ENCODE measurements around the gene PSAT1. TPM values are rescaled to one million over a fixed set of nuclear protein-coding genes. Genes with fewer than 3 reads are reported as not detected.

The PSAT1 gene
- total and polyA plus RNA-seq, 2 of the 13 experiments (the other 11 are each of a cell fraction or from before 2014, with no cell fraction given) = 135 to 229 TPM

DNA sequence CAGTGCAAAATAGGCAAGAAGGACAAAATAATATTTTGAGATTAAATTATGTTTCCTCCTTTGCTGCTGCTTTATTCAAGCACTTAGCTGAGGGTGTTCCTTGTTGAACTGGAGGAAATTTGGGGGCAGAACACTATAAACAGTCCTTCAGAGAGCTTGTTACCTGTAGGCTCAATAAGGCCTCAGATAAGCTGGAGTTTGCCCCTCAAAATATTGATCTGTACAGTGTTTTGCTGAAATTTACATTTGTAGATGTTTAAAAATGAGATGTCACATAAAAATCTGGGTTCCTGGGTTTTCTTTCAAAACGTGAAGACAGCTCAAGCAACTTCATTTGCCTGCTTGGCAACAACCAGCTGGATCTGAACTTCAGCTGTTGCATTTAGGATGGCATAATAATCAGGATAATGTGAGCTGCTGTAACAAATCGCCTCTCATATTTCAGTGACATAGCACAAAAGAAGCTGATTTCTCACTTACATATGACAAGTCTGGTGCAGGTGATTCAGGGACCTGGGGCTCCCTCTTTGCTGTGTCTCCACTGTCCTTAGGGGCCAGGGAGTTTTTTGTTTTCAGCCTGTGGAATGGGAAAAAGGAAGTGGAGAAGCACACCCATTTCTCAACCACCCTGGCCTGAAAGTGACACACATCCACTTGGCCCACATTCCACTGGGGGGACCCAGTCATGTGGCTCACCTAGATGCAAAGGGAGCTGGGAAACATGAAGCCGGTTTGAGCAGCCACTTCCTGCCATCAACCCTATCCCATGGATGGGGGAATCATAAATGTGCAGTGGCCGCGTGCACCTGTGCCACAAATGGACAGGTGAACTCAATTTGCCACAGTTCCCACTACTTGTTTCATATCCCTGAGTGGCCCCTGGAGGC lies 2.4 kb upstream of the PSAT1 start (continued):
- TF ChIP-seq MXI1 (IDR thresholded peaks at IDR 0.05; ENCODE audit: borderline replicate concordance, low read depth, low read length) (no peak), IRF2 (CRISPR knock-in tag; IDR thresholded peaks at IDR 0.05) (no peak), YEATS4 (CRISPR knock-in tag; IDR thresholded peaks at IDR 0.05; ENCODE audit: borderline replicate concordance) (no peak), GATA4 (IDR thresholded peaks at IDR 0.05; ENCODE audit: borderline replicate concordance, low read depth) (no peak), ZFX (CRISPR knock-in tag; IDR thresholded peaks at IDR 0.05; ENCODE audit: low read depth) (no peak), ZFP37 (CRISPR knock-in tag; IDR thresholded peaks at IDR 0.05; ENCODE audit: borderline replicate concordance) (no peak), ZNF615 (CRISPR knock-in tag; IDR thresholded peaks at IDR 0.05; ENCODE audit: borderline replicate concordance) (no peak), ZMYM2 (CRISPR knock-in tag; IDR thresholded peaks at IDR 0.05) (no peak), NCOR1 (IDR thresholded peaks at IDR 0.05; ENCODE audit: borderline replicate concordance, low read length) (no peak), SMARCC2 (IDR thresholded peaks at IDR 0.05) (no peak), ZKSCAN5 (CRISPR knock-in tag; IDR thresholded peaks at IDR 0.05) (no peak), PHF20 (CRISPR knock-in tag; IDR thresholded peaks at IDR 0.05) (no peak), EZH2 (conservative IDR thresholded peaks at IDR 0.05; ENCODE audit: low read depth, low read length) (no peak), PHF21A (CRISPR knock-in tag; IDR thresholded peaks at IDR 0.05) (no peak), HHEX (CRISPR knock-in tag; IDR thresholded peaks at IDR 0.05) (no peak), KDM3A (CRISPR knock-in tag; IDR thresholded peaks at IDR 0.05; ENCODE audit: low read depth) (no peak), RBFOX2 (IDR thresholded peaks at IDR 0.05; ENCODE audit: low read depth, low read length) (no peak), ZZZ3 (CRISPR knock-in tag; IDR thresholded peaks at IDR 0.05; ENCODE audit: borderline replicate concordance) (no peak), ZNF563 (CRISPR knock-in tag; IDR thresholded peaks at IDR 0.05) (no peak), ZNF138 (CRISPR knock-in tag; IDR thresholded peaks at IDR 0.05; ENCODE audit: low read depth) (no peak), RFX3 (CRISPR knock-in tag; IDR thresholded peaks at IDR 0.05) (no peak), TBX2 (CRISPR knock-in tag; IDR thresholded peaks at IDR 0.05; ENCODE audit: borderline replicate concordance) (no peak), ZNF253 (CRISPR knock-in tag; IDR thresholded peaks at IDR 0.05; ENCODE audit: borderline replicate concordance) (no peak), FOSL2 (CRISPR knock-in tag; IDR thresholded peaks at IDR 0.05) (peak; percentile 32; the same call in 1 of the 2 replicates), HES4 (CRISPR knock-in tag; IDR thresholded peaks at IDR 0.05; ENCODE audit: borderline replicate concordance) (no peak), FOXA1 (IDR thresholded peaks at IDR 0.05) (no peak), FOXA1 (CRISPR knock-in tag; IDR thresholded peaks at IDR 0.05) (no peak)
- TF ChIP-seq, protein P1, sequence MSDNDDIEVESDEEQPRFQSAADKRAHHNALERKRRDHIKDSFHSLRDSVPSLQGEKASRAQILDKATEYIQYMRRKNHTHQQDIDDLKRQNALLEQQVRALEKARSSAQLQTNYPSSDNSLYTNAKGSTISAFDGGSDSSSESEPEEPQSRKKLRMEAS (IDR thresholded peaks at IDR 0.05) = peak; percentile 34; the same call in 1 of the 2 replicates
- TF ChIP-seq, protein P2, sequence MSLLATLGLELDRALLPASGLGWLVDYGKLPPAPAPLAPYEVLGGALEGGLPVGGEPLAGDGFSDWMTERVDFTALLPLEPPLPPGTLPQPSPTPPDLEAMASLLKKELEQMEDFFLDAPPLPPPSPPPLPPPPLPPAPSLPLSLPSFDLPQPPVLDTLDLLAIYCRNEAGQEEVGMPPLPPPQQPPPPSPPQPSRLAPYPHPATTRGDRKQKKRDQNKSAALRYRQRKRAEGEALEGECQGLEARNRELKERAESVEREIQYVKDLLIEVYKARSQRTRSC (CRISPR knock-in tag; IDR thresholded peaks at IDR 0.05; ENCODE audit: low read depth) = no peak
- TF ChIP-seq, protein P3, sequence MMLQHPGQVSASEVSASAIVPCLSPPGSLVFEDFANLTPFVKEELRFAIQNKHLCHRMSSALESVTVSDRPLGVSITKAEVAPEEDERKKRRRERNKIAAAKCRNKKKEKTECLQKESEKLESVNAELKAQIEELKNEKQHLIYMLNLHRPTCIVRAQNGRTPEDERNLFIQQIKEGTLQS (CRISPR knock-in tag; IDR thresholded peaks at IDR 0.05) = no peak
- TF ChIP-seq, protein P4, sequence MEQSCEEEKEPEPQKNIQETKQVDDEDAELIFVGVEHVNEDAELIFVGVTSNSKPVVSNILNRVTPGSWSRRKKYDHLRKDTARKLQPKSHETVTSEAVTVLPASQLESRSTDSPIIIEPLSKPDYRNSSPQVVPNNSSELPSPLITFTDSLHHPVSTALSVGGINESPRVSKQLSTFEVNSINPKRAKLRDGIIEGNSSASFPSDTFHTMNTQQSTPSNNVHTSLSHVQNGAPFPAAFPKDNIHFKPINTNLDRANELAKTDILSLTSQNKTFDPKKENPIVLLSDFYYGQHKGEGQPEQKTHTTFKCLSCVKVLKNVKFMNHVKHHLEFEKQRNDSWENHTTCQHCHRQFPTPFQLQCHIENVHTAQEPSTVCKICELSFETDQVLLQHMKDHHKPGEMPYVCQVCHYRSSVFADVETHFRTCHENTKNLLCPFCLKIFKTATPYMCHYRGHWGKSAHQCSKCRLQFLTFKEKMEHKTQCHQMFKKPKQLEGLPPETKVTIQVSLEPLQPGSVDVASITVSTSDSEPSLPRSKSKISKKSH (CRISPR knock-in tag; IDR thresholded peaks at IDR 0.05; ENCODE audit: borderline replicate concordance) = no peak

Measured in HepG2 (cell line).